HG03064 (cell line): ENCODE measurements around the gene PPM1D.
"Not testable (repeated sequence)": the region's sequence is repeated elsewhere in the genome, so short reads cannot be mapped to it uniquely, and the experiment has no call there.

ENCODE experiments used
- ATAC-seq: cut with Tn5 transposase; IDR thresholded peaks from one replicate; pipeline ENCODE4 v1.9.1; 2021; ENCODE audit warnings: low read depth; ENCODE audit not compliant: unreplicated experiment

Gene PPM1D

GRCh38 chr17:60664022-60664421 is 64.0 kb downstream of the PPM1D start:
- ATAC-seq = no peak

- no peak for ATAC-seq
These were observed 65.6 kb downstream of the PPM1D start for GRCh38 chr17:60665602-60666001.

GRCh38 chr17:60668741-60669140 is 68.7 kb downstream of the PPM1D start:
- ATAC-seq = not testable (repeated sequence)

GRCh38 chr17:60671482-60671881 is 71.5 kb downstream of the PPM1D start:
- ATAC-seq = no peak

- not testable (repeated sequence) for ATAC-seq
These were observed 74.6 kb downstream of the PPM1D start for GRCh38 chr17:60674637-60675036.

GRCh38 chr17:60675997-60676396 is 76.0 kb downstream of the PPM1D start:
- ATAC-seq = no peak

- no peak for ATAC-seq
These were observed 76.8 kb downstream of the PPM1D start for GRCh38 chr17:60676758-60677307.

GRCh38 chr17:60677308-60678117 is 77.5 kb downstream of the PPM1D start, which contains the start of gene BCAS3:
Gene BCAS3 (plus strand): TSS chr17:60677851.
- peak; percentile 96 for ATAC-seq

GRCh38 chr17:60678118-60678444 is 78.1 kb downstream of the PPM1D start:
- no peak for ATAC-seq

GRCh38 chr17:60679287-60679686 is 79.3 kb downstream of the PPM1D start:
- no peak for ATAC-seq

- ATAC-seq = no peak
These were observed 80.8 kb downstream of the PPM1D start for GRCh38 chr17:60680754-60681153.

- no peak for ATAC-seq
These were observed 85.4 kb downstream of the PPM1D start for GRCh38 chr17:60685437-60685836.

GRCh38 chr17:60695960-60696359 is 96.0 kb downstream of the PPM1D start:
- ATAC-seq = no peak

- ATAC-seq = no peak
These were observed 99.1 kb downstream of the PPM1D start for GRCh38 chr17:60699090-60699489.

GRCh38 chr17:60704170-60704569 is 104.2 kb downstream of the PPM1D start:
- ATAC-seq = no peak

GRCh38 chr17:60712675-60713074 is 112.7 kb downstream of the PPM1D start:
- ATAC-seq = no peak

- no peak for ATAC-seq
These were observed 113.6 kb downstream of the PPM1D start for GRCh38 chr17:60713608-60714007.
